ENCODE data around the gene ALKAL2. TPM values are rescaled to one million over a fixed set of nuclear protein-coding genes. Genes with fewer than 3 reads are reported as not detected.
A peak's percentile ranks its signal among the peaks of the same experiment; 100 is the strongest.

ALKAL2 gene
- total RNA-seq, 1 donor from 2014 or later = 1.1 TPM

GRCh38 chr2:268323-268722 lies 19.6 kb downstream of the ALKAL2 start:
- peaks cover 69% of the 10 kb centered on the region for H3K4me1 ChIP-seq
- DNase-seq = no peak
- H3K4me3 ChIP-seq = no peak overlapping the region
- TF ChIP-seq CTCF (IDR thresholded peaks at IDR 0.05; ENCODE audit: borderline replicate concordance) = no peak
- peaks cover 14% of the 10 kb centered on the region for H3K36me3 ChIP-seq
- H3K9me3 ChIP-seq (replicated peaks) = no peaks in the 10 kb centered on the region
- intact Hi-C loops (cut with micrococcal nuclease) = no loop called here
- no peaks in the 10 kb centered on the region for H3K27me3 ChIP-seq (ENCODE audit: low read depth)
- no peak overlapping the region for H3K27ac ChIP-seq (replicated peaks)

- Histone ChIP-seq H3K4me3 (peak within 1 kb of the TSS; percentile 79), H3K36me3 (peaks cover 7% of the 10 kb centered on the region), H3K4me1 (peaks cover 64% of the 10 kb centered on the region), H3K9me3 (replicated peaks) (no peaks in the 10 kb centered on the region), H3K27me3 (ENCODE audit: low read depth) (no peaks in the 10 kb centered on the region), H3K27ac (replicated peaks) (peak within 1 kb of the TSS; percentile 84)
- intact Hi-C loops (cut with micrococcal nuclease) = no loop called here
- DNase-seq = peak; percentile 94
- no peak for TF ChIP-seq CTCF (IDR thresholded peaks at IDR 0.05; ENCODE audit: borderline replicate concordance)
Measured at GRCh38 chr2:264493-265468, 23.1 kb downstream of the ALKAL2 start, which contains the start of gene ACP1. Gene ACP1, plus strand, starts transcription at chr2:264947. Its CDS starts 18 bp downstream, at chr2:264965.

GRCh38 chr2:263774-264492 lies 24.0 kb downstream of the ALKAL2 start, which contains the start of gene SH3YL1:
Gene SH3YL1, minus strand, starts transcription at chr2:264032. Its CDS starts 48 bp downstream, at chr2:263984.
- Histone ChIP-seq H3K36me3 (peaks cover 9% of the 10 kb centered on the region), H3K27ac (replicated peaks) (peak within 1 kb of the TSS; percentile 84), H3K27me3 (ENCODE audit: low read depth) (no peaks in the 10 kb centered on the region), H3K4me1 (peaks cover 55% of the 10 kb centered on the region), H3K9me3 (replicated peaks) (no peaks in the 10 kb centered on the region), H3K4me3 (peak within 1 kb of the TSS; percentile 79)
- no peak for TF ChIP-seq CTCF (IDR thresholded peaks at IDR 0.05; ENCODE audit: borderline replicate concordance)
- DNase-seq = no peak
- intact Hi-C loops (cut with micrococcal nuclease) = no loop called here

- Histone ChIP-seq H3K4me1 (peaks cover 48% of the 10 kb centered on the region), H3K36me3 (peaks cover 11% of the 10 kb centered on the region), H3K27ac (replicated peaks) (no peak overlapping the region), H3K4me3 (peak overlapping the region; percentile 79), H3K27me3 (ENCODE audit: low read depth) (no peaks in the 10 kb centered on the region), H3K9me3 (replicated peaks) (peaks cover 5% of the 10 kb centered on the region)
- DNase-seq = no peak
- intact Hi-C loops (cut with micrococcal nuclease) = no loop called here
- no peak for TF ChIP-seq CTCF (IDR thresholded peaks at IDR 0.05; ENCODE audit: borderline replicate concordance)
Measured at GRCh38 chr2:263022-263738, 24.7 kb downstream of the ALKAL2 start.

GRCh38 chr2:262117-262516 lies 25.8 kb downstream of the ALKAL2 start:
- no peak for DNase-seq
- Histone ChIP-seq H3K9me3 (replicated peaks) (peaks cover 16% of the 10 kb centered on the region), H3K36me3 (peaks cover 11% of the 10 kb centered on the region), H3K27ac (replicated peaks) (no peak overlapping the region), H3K4me1 (peaks cover 38% of the 10 kb centered on the region), H3K4me3 (no peak overlapping the region), H3K27me3 (ENCODE audit: low read depth) (no peaks in the 10 kb centered on the region)
- TF ChIP-seq CTCF (IDR thresholded peaks at IDR 0.05; ENCODE audit: borderline replicate concordance) = no peak
- intact Hi-C loops (cut with micrococcal nuclease) = no loop called here

Data from left ventricle myocardium inferior (tissue), 1 donor.